Adipose tissue (tissue), 3 donors: ENCODE data around the gene CAPN10. TPM values are rescaled to one million over a fixed set of nuclear protein-coding genes. Genes with fewer than 3 reads are reported as not detected.

ENCODE experiments used
- H3K27ac ChIP-seq: one replicate; pipeline ENCODE4 v1.5.1; 2013; ENCODE audit warnings: low read depth, low read length
- WGBS, 3 donors: extraction: QIAGEN DNeasy Blood & Tissue Kit; methylation state at CpG; one replicate each; pipeline ENCODE4 v1.1.7; 2013; 5-methylcytosine and 5-hydroxymethylcytosine counted together
- polyA plus RNA-seq, 3 donors: library from polyadenylated mRNA; stranded (reverse); fragments of 200-250 nt; gene quantifications; one replicate each; pipeline ENCODE4 v1.2.3, GENCODE V29; 2013
- donor health status: healthy with polysubstance abuse.
- donor health status: Bipolar disorder and iron deficiency.
- donor health status: healthy.

The CAPN10 gene
- polyA plus RNA-seq, 3 donors, result 13.4 to 25.3 (median 18.7) TPM

- H3K27ac ChIP-seq, result no peak overlapping the region
- WGBS, 3 donors, result 60 to 74% (median 70%) methylated on average over 18 of the region's 18 CpGs
These were observed 9.0 kb downstream of the CAPN10 start for GRCh38 chr2:240595381-240596079.

GRCh38 chr2:240596080-240596460, 9.5 kb downstream of the CAPN10 start:
- H3K27ac ChIP-seq, result no peak overlapping the region
- 71 to 91% (median 90%) methylated on average over 17 of the region's 17 CpGs for WGBS, 3 donors

- WGBS, 3 donors, result 68 to 84% (median 69%) methylated on average over 20 to 23 of the region's 23 CpGs
- no peak overlapping the region for H3K27ac ChIP-seq
These were observed 10.0 kb downstream of the CAPN10 start for GRCh38 chr2:240596491-240596931.

GRCh38 chr2:240597054-240597418, 10.5 kb downstream of the CAPN10 start:
- H3K27ac ChIP-seq, result no peak overlapping the region
- WGBS, 3 donors, result 91 to 94% (median 94%) methylated on average over 10 of the region's 10 CpGs

GRCh38 chr2:240597419-240598181, 11.1 kb downstream of the CAPN10 start:
- 92 to 95% (median 93%) methylated on average over 22 of the region's 22 CpGs for WGBS, 3 donors
- H3K27ac ChIP-seq, result no peak overlapping the region

- WGBS, 3 donors, result 92 to 94% (median 92%) methylated on average over 17 of the region's 17 CpGs
- no peak overlapping the region for H3K27ac ChIP-seq
These were observed 11.9 kb downstream of the CAPN10 start for GRCh38 chr2:240598311-240598911.

- H3K27ac ChIP-seq, result no peak overlapping the region
- 94 to 97% (median 95%) methylated on average over 11 of the region's 11 CpGs for WGBS, 3 donors
These were observed 12.6 kb downstream of the CAPN10 start for GRCh38 chr2:240599141-240599583.

- no peak overlapping the region for H3K27ac ChIP-seq
- WGBS, 3 donors, result 92 to 97% (median 94%) methylated on average over 16 of the region's 16 CpGs
These were observed 14.0 kb downstream of the CAPN10 start for GRCh38 chr2:240600451-240600961.

- 79 to 88% (median 84%) methylated on average over 20 of the region's 20 CpGs for WGBS, 3 donors
- H3K27ac ChIP-seq, result no peak overlapping the region
These were observed 14.7 kb downstream of the CAPN10 start for GRCh38 chr2:240601061-240601830.

- no peak overlapping the region for H3K27ac ChIP-seq
- WGBS, 3 donors, result 93 to 95% (median 95%) methylated on average over 11 of the region's 11 CpGs
These were observed 15.3 kb downstream of the CAPN10 start for GRCh38 chr2:240601831-240602160.

GRCh38 chr2:240602266-240603050, 15.9 kb downstream of the CAPN10 start:
- 89 to 91% (median 90%) methylated on average over 22 to 32 of the region's 32 CpGs for WGBS, 3 donors
- H3K27ac ChIP-seq, result no peak overlapping the region

- no peak overlapping the region for H3K27ac ChIP-seq
- 88 to 91% (median 90%) methylated on average over 21 to 22 of the region's 22 CpGs for WGBS, 3 donors
These were observed 16.7 kb downstream of the CAPN10 start for GRCh38 chr2:240603081-240603835.

- 89 to 91% (median 90%) methylated on average over 10 of the region's 10 CpGs for WGBS, 3 donors
- no peak overlapping the region for H3K27ac ChIP-seq
These were observed 17.3 kb downstream of the CAPN10 start for GRCh38 chr2:240603846-240604245.

GRCh38 chr2:240604291-240604938, 17.9 kb downstream of the CAPN10 start:
- WGBS, 3 donors, result 24 to 41% (median 31%) methylated on average over 9 to 11 of the region's 11 CpGs
- no peak overlapping the region for H3K27ac ChIP-seq

- 80 to 88% (median 81%) methylated on average over 19 of the region's 19 CpGs for WGBS, 3 donors
- no peak overlapping the region for H3K27ac ChIP-seq
These were observed 18.6 kb downstream of the CAPN10 start for GRCh38 chr2:240604939-240605716.
